ENCODE data around the gene ADGRG3. TPM values are rescaled to one million over a fixed set of nuclear protein-coding genes. Genes with fewer than 3 reads are reported as not detected.

Gene ADGRG3
- total and polyA plus RNA-seq, 2 experiments from 2014 or later = not detected

DNA sequence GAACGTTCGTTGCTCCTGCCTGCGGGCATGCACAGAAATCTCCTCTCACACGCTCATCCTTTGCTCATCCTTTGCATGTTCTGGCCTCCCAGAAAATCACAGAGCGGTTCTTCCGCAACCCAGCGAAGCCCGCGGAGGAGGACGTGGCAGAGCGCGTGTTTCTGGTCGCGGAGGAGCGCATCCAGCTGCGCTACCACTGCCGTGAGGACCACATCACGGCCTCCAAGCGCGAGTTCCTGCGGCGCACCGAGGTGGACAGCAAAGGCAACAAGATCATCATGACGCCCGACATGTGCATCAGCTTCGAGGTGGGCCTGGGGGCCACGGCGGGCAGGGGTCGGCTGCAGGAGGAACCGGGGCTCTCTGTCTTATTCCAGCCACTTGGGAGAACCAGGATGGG is 57.9 kb downstream of the ADGRG3 start:
- H3K4me1 ChIP-seq (ENCODE audit: insufficient read depth) = no peaks in the 10 kb centered on the region
- no peaks in the 10 kb centered on the region for H3K79me2 ChIP-seq
- no peaks in the 10 kb centered on the region for H3K9me3 ChIP-seq (ENCODE audit: low read depth)
- H3K27me3 ChIP-seq = no peaks in the 10 kb centered on the region
- H3K4me3 ChIP-seq = no peak overlapping the region
- H2AFZ ChIP-seq = no peak overlapping the region
- 96% methylated on average over 29 of the region's 30 CpGs for WGBS (ENCODE audit: low lambda C conversion rate, missing lambda C conversion rate)
- no peak for TF ChIP-seq EZH2phosphoT487 (IDR thresholded peaks at IDR 0.05; ENCODE audit: low read depth, severe bottlenecking, unreplicated experiment)
- TF ChIP-seq CTCF (IDR thresholded peaks at IDR 0.05; ENCODE audit: poor library complexity) = no peak
- TF ChIP-seq EZH2 (IDR thresholded peaks at IDR 0.05; ENCODE audit: borderline replicate concordance) = no peak
- DNase-seq (ENCODE audit: low spot score) = no peak
- no peak overlapping the region for H3K4me2 ChIP-seq
- H3K36me3 ChIP-seq (replicated peaks; ENCODE audit: insufficient read depth, low read depth) = no peaks in the 10 kb centered on the region
- no peaks in the 10 kb centered on the region for H4K20me1 ChIP-seq (ENCODE audit: insufficient read depth, poor library complexity, severe bottlenecking)
- no peaks in the 10 kb centered on the region for H3K9me2 ChIP-seq (replicated peaks; ENCODE audit: insufficient read depth)
- H3K27ac ChIP-seq = no peak overlapping the region

GRCh38 chr16:57726433-57726947 is 58.4 kb downstream of the ADGRG3 start:
- no peaks in the 10 kb centered on the region for H3K79me2 ChIP-seq
- no peaks in the 10 kb centered on the region for H3K9me2 ChIP-seq (replicated peaks; ENCODE audit: insufficient read depth)
- no peak for TF ChIP-seq EZH2 (IDR thresholded peaks at IDR 0.05; ENCODE audit: borderline replicate concordance)
- no peak for TF ChIP-seq EZH2phosphoT487 (IDR thresholded peaks at IDR 0.05; ENCODE audit: low read depth, severe bottlenecking, unreplicated experiment)
- no peak for TF ChIP-seq CTCF (IDR thresholded peaks at IDR 0.05; ENCODE audit: poor library complexity)
- no peak overlapping the region for H2AFZ ChIP-seq
- H3K4me3 ChIP-seq = no peak overlapping the region
- no peak overlapping the region for H3K4me2 ChIP-seq
- H3K36me3 ChIP-seq (replicated peaks; ENCODE audit: insufficient read depth, low read depth) = no peaks in the 10 kb centered on the region
- no peak overlapping the region for H3K27ac ChIP-seq
- no peaks in the 10 kb centered on the region for H3K27me3 ChIP-seq
- no peak for DNase-seq (ENCODE audit: low spot score)
- no peaks in the 10 kb centered on the region for H4K20me1 ChIP-seq (ENCODE audit: insufficient read depth, poor library complexity, severe bottlenecking)
- H3K4me1 ChIP-seq (ENCODE audit: insufficient read depth) = no peaks in the 10 kb centered on the region
- WGBS (ENCODE audit: low lambda C conversion rate, missing lambda C conversion rate) = 90% methylated on average over 7 of the region's 7 CpGs
- H3K9me3 ChIP-seq (ENCODE audit: low read depth) = no peaks in the 10 kb centered on the region

GRCh38 chr16:57727610-57728009 is 59.5 kb downstream of the ADGRG3 start:
- Histone ChIP-seq H3K9me3 (ENCODE audit: low read depth) (no peaks in the 10 kb centered on the region), H3K27me3 (no peaks in the 10 kb centered on the region), H3K27ac (no peak overlapping the region), H3K9me2 (replicated peaks; ENCODE audit: insufficient read depth) (no peaks in the 10 kb centered on the region), H3K4me3 (no peak overlapping the region), H3K4me2 (no peak overlapping the region), H3K4me1 (ENCODE audit: insufficient read depth) (no peaks in the 10 kb centered on the region), H3K36me3 (replicated peaks; ENCODE audit: insufficient read depth, low read depth) (no peaks in the 10 kb centered on the region), H3K79me2 (no peaks in the 10 kb centered on the region), H4K20me1 (ENCODE audit: insufficient read depth, poor library complexity, severe bottlenecking) (no peaks in the 10 kb centered on the region), H2AFZ (no peak overlapping the region)
- 68% methylated on average over 4 of the region's 4 CpGs for WGBS (ENCODE audit: low lambda C conversion rate, missing lambda C conversion rate)
- TF ChIP-seq EZH2 (IDR thresholded peaks at IDR 0.05; ENCODE audit: borderline replicate concordance) = no peak
- TF ChIP-seq CTCF (IDR thresholded peaks at IDR 0.05; ENCODE audit: poor library complexity) = no peak
- no peak for TF ChIP-seq EZH2phosphoT487 (IDR thresholded peaks at IDR 0.05; ENCODE audit: low read depth, severe bottlenecking, unreplicated experiment)
- DNase-seq (ENCODE audit: low spot score) = no peak
